Common myeloid progenitor, CD34-positive (primary cell): ENCODE data around the gene AGT. TPM values are rescaled to one million over a fixed set of nuclear protein-coding genes. Genes with fewer than 3 reads are reported as not detected.

Experiments used
- CTCF ChIA-PET: fragments of 350-600 bp; sonication (Branson Sonifier 250); formaldehyde crosslinking; loops from one replicate; lab custom pipeline; 2021; ENCODE audit warnings: antibody characterized with exemption; lab: Charles Lee
- POLR2A ChIA-PET: fragments of 350-600 bp; sonication (Branson Sonifier 250); formaldehyde crosslinking; loops from one replicate; lab custom pipeline; 2021; ENCODE audit warnings: antibody characterized with exemption; lab: Charles Lee
- DNase-seq, 3 donors: peaks; one replicate each; pipeline versions ENCODE4 v3.0.0 to v3.0.0-alpha.2; 2013
- H3K27ac ChIP-seq, 2 experiments: 1 replicate in 1 of 2; 2 replicates in 1 of 2; pipeline ENCODE4 v1.7.0; 2013; ENCODE audit warnings: inconsistent platforms in 2 of 2, low read length in 2 of 2, mild to moderate bottlenecking in 2 of 2, low read depth in 1 of 2, moderate library complexity in 1 of 2; ENCODE audit not compliant: severe bottlenecking in 2 of 2, insufficient read depth in 1 of 2, poor library complexity in 1 of 2
- H3K27me3 ChIP-seq, 5 experiments: replicated peaks in 2 of 5; 1 replicate in 3 of 5; 2 replicates in 2 of 5; pipeline versions ENCODE4 v1.6.1 to v1.7.0; 2013; ENCODE audit warnings: low read length in 4 of 5, mild to moderate bottlenecking in 2 of 5, moderate library complexity in 2 of 5, inconsistent platforms in 1 of 5; ENCODE audit not compliant: insufficient read depth in 5 of 5, control insufficient read depth in 4 of 5
- H3K36me3 ChIP-seq, 4 experiments: 1 replicate in 2 of 4; 2 replicates in 2 of 4; pipeline versions ENCODE4 v1.6.1 to v1.7.0; 2013; ENCODE audit warnings: low read length in 3 of 4, control low read depth in 1 of 4, mild to moderate bottlenecking in 1 of 4; ENCODE audit not compliant: control insufficient read depth in 4 of 4, insufficient read depth in 4 of 4
- H3K4me1 ChIP-seq, 4 experiments: 1 replicate in 3 of 4; 2 replicates in 1 of 4; pipeline versions ENCODE4 v1.6.1 to v1.7.1; 2013; ENCODE audit warnings: low read length in 3 of 4, mild to moderate bottlenecking in 3 of 4, control low read depth in 1 of 4, inconsistent platforms in 1 of 4, moderate library complexity in 1 of 4; ENCODE audit not compliant: control insufficient read depth in 4 of 4, insufficient read depth in 4 of 4; ENCODE audit errors: control extremely low read depth in 1 of 4
- H3K4me3 ChIP-seq, 7 experiments: 1 replicate in 4 of 7; 2 replicates in 3 of 7; pipeline versions ENCODE4 v1.5.1 to v1.7.0; 2013; ENCODE audit warnings: mild to moderate bottlenecking in 7 of 7, low read length in 6 of 7, moderate library complexity in 6 of 7, inconsistent platforms in 2 of 7, low read depth in 2 of 7, control low read depth in 1 of 7; ENCODE audit not compliant: insufficient read depth in 4 of 7, control insufficient read depth in 1 of 7; ENCODE audit errors: extremely low read depth in 1 of 7
- H3K9me3 ChIP-seq, 5 experiments: 1 replicate in 4 of 5; 2 replicates in 1 of 5; pipeline versions ENCODE4 v1.6.1 to v1.7.1; 2013; ENCODE audit warnings: low read length in 4 of 5, mild to moderate bottlenecking in 2 of 5, inconsistent platforms in 1 of 5, low read depth in 1 of 5, moderate library complexity in 1 of 5; ENCODE audit not compliant: control insufficient read depth in 4 of 5, insufficient read depth in 2 of 5; ENCODE audit errors: control extremely low read depth in 1 of 5
- WGBS: methylation state at CpG from one replicate; pipeline ENCODE4 v1.1.5; 2013; ENCODE audit not compliant: insufficient coverage; 5-methylcytosine and 5-hydroxymethylcytosine counted together
- polyA plus RNA-seq: library from polyadenylated mRNA; unstranded; fragments of 120-200 nt; gene quantifications from one replicate; pipeline ENCODE4 v1.2.1, GENCODE V29; 2013

The AGT gene
- not detected for polyA plus RNA-seq

DNA sequence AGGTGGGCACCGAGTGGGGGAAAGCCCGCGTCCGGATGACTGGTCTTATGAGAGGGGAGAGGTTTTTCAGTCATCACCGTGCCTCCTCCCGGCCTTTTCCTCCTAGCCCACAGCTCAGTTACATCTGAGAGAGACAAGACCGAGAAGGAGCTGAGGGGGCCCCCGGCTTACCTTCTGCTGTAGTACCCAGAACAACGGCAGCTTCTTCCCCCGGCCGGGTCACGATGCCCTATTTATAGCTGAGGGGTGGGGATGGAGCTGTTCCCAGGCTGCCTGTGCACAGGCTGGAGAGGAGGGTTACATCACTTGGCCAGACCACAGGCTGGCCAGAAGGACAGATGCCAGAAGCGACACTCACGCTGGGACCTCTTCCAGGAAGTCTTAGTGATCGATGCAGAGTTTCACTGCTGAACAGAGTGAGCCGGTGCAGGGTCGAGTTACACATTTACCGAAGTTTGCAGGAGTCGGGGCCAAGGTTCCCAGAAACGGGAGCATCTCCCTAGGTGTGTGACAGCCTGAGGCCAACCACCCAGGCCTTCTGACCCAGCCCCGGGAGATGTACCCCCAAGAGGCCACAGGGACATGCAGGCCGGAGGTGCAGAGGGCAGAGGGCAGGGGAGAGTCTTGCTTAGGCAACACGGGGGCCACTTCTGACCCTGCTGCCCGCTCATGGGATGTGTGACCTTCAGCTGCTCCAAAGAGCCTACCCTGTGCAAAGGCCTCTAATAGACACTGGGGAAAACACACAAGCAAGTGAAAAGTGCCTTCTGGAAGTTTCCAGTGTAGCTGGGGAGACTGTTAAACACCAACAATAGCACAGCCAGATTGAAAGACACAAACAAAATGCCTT is at the start of gene AGT:
AGT (minus strand) TSS at position 208 of the 850 bp plus-strand sequence. CDS start 3,299 bp downstream, outside the sequence.
- H3K4me3 ChIP-seq = no peak within 1 kb of the TSS
- CTCF ChIA-PET = no interaction called here
- H3K27ac ChIP-seq = no peak within 1 kb of the TSS
- peaks cover 0 to 6% (median 2%) of the 10 kb centered on the region in 5 experiments for H3K9me3 ChIP-seq
- H3K4me1 ChIP-seq = peaks cover 0 to 8% (median 0%) of the 10 kb centered on the region in 4 experiments
- WGBS = 49% methylated on average over 18 of the region's 24 CpGs
- POLR2A ChIA-PET = interaction anchor here (0.5 kb wide), 1 partner anchor 355 kb away, joined by 4 read pairs; no protein-coding TSS in a partner anchor
- peaks cover 0 to 8% (median 2%) of the 10 kb centered on the region in 5 experiments for H3K27me3 ChIP-seq
- no peaks in the 10 kb centered on the region for H3K36me3 ChIP-seq
- DNase-seq = no peak

DNA sequence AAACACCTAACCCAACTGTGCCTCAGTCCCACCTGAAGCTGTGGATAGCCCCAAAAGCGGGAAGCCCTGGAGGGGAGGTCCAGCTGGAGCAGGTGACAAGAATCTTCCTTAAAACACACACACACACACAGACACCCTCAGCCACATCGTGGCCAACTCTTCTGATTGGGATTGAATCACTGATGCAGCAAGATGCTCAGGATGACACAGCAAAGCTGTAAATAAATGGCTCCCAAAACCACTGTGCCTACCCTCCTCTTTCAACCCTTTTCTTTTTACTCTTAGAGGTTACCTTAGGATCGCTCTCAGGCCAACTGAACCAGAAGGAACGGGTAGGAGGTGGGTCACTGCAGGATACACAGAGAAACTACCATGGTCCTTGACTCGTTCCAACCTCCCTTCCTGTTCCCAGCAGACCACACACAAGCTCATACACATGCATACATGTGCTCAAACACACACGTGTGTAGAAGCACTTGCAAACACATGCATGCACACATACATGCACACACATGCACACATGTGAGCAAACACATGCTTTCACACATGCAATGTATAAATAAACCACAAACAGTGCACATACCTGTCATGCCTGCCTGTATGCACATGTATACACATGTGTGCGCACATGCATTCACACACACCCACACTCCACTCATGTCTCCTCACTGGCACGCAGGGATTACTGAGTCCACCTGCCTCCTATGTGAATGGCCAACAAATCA is 47.7 kb upstream of the AGT start:
- Histone ChIP-seq H3K27me3 (peaks cover 0 to 18% (median 2%) of the 10 kb centered on the region in 5 experiments), H3K9me3 (peaks cover 0 to 13% (median 0%) of the 10 kb centered on the region in 5 experiments), H3K27ac (no peak overlapping the region), H3K4me1 (no peaks in the 10 kb centered on the region), H3K36me3 (no peaks in the 10 kb centered on the region), H3K4me3 (no peak overlapping the region)
- DNase-seq = no peak
- POLR2A ChIA-PET = no interaction called here
- CTCF ChIA-PET = no interaction called here
- 86% methylated on average over 7 of the region's 8 CpGs for WGBS

DNA sequence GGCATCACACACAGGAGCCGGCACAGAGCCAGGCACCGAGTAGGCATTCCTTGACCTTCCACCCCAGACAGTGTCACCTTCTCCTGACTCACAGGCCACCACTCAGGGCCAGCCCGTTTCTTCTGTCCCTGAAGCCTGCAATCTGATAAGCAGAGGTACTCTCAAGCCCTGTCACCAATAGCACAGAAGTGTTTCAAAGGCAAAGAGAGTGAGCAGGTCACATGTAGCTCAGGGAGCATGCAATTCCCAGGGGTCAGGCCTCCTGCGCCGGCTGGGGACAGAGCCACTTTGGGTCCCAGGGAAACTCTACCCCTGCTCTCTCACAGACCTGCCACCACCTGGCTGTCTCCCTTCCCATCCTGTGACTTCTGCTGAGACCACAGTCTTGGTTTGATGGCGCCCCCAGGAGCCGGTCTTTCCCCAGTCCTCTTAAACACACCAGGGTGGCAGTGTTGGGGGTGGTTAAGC is 46.5 kb upstream of the AGT start:
- Histone ChIP-seq H3K36me3 (no peaks in the 10 kb centered on the region), H3K27ac (no peak overlapping the region), H3K4me3 (no peak overlapping the region), H3K27me3 (peaks cover 0 to 20% (median 2%) of the 10 kb centered on the region in 5 experiments), H3K4me1 (no peaks in the 10 kb centered on the region), H3K9me3 (peaks cover 0 to 13% (median 0%) of the 10 kb centered on the region in 5 experiments)
- DNase-seq = no peak
- ChIA-PET CTCF (no interaction called here), POLR2A (no interaction called here)
- 73% methylated on average over 3 of the region's 7 CpGs for WGBS

DNA sequence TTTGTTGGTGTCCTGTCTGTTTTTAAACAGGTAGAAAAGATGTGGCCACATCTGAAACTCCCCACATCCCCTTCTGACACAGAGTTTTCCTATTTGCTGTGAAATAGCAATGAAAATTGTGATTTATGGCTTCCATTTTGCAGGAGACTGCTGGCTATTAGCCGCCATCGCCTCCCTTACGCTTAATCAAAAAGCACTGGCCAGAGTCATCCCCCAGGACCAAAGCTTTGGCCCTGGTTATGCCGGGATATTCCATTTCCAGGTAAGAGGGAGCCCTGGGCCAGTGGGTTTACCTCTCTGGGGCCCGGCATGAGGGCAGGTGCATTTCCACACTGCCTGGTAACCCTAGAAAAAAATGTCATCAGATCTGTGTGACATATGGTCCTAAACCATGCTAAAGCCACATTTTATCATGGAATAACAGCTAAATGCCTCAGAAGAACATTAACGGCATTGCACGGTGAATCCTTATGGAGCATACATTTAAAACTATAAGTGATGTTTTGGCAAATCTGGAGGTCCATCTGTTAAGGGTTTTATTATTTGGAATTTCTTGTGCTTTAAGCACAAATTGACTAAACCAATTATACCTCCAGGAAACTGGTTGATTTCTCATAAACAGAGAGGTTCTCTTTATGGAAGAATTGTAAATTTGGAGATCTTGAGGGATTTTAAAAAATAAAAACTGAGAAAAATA is 45.6 kb upstream of the AGT start:
- ChIA-PET CTCF (interaction anchor here (0.8 to 0.9 kb wide), 2 partner anchors 17 to 36 kb away, joined by 3 to 4 read pairs; no protein-coding TSS in a partner anchor), POLR2A (no interaction called here)
- Histone ChIP-seq H3K4me3 (no peak overlapping the region), H3K27me3 (peaks cover 0 to 22% (median 4%) of the 10 kb centered on the region in 5 experiments), H3K4me1 (no peaks in the 10 kb centered on the region), H3K27ac (no peak overlapping the region), H3K36me3 (no peaks in the 10 kb centered on the region), H3K9me3 (peaks cover 0 to 12% (median 0%) of the 10 kb centered on the region in 5 experiments)
- 97% methylated on average over 5 of the region's 7 CpGs for WGBS
- DNase-seq = no peak

DNA sequence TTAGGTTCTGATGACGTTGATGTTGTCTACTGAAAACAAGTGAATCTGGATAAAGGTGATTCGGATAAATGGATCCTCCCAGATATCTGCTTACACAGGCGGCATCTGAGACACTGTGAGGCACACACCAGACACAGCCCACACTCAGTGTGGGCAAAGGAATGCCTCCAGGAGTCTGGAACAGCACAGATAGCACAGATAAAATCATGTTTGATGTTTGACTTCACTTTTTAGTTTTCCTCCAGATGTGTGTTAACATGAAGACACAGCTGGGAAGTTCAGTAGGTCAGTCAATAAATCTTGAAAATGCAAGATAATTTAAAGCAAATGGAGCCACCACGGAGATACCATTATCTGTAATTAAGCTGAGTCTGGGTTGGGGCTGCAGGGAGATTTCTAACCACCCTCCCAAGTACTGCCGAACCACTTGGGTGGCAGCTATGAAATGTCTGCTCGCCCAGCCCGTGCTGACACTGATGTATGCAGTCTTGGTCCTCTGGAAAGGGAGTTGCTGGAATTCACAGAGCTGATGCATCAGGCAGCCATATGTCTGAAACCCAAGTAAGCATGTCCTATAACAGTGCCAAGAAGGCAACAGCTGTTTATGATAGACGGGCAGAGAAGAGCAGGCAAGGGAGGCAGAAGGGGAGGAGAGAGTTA is 44.9 kb upstream of the AGT start:
- no peak overlapping the region for H3K27ac ChIP-seq
- H3K4me3 ChIP-seq = no peak overlapping the region
- ChIA-PET CTCF (interaction anchor here (0.8 to 0.9 kb wide), 2 partner anchors 16 to 37 kb away, joined by 3 to 4 read pairs; no protein-coding TSS in a partner anchor), POLR2A (no interaction called here)
- no peaks in the 10 kb centered on the region for H3K36me3 ChIP-seq
- WGBS = 80% methylated on average over 8 of the region's 8 CpGs
- no peak for DNase-seq
- H3K9me3 ChIP-seq = peaks cover 0 to 5% (median 0%) of the 10 kb centered on the region in 5 experiments
- H3K4me1 ChIP-seq = no peaks in the 10 kb centered on the region
- peaks cover 0 to 22% (median 4%) of the 10 kb centered on the region in 5 experiments for H3K27me3 ChIP-seq

DNA sequence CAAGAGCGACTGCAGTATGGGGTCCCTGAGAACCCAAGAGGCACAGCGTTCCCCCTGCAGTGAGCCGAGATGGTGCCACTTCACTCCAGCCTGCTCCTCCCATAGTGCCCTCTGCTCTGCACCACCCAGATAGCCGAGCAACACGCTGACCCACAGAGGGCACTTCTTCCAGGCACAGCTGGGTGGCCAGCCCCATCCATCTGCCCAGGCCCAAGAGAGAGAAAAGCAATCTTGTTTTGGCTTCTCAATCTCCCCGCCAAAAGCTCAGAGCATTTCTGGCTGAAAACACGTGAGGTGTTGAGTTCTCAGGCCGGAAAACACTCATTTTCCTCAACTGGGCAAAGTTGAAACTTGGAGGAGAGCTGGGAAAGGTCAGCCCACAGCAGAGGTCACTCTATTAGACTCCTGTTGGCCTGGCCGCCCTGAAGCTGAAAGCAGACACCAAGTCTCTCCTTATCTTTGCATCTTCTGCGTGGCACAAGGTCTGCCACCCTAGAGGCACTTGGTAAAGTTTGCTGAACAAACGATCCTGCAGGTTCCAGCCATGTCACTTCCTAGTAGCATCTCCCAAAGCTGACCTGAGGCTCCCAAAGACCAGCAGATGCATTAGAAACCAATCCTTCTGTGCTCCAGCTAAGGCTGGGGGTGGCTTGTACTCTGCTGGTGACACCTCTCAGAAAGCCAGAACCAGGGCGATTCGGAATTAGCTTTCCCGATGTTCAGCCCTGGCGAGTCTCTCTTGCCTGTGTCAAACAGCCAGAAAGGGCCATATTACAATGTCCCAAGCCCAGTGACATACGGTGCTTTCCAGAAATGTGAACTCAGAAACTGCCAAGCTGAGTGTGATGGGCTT is 44.2 kb upstream of the AGT start:
- 94% methylated on average over 13 of the region's 16 CpGs for WGBS
- CTCF ChIA-PET = interaction anchor here (0.8 kb wide), 1 partner anchor 38 kb away, joined by 4 read pairs; no protein-coding TSS in a partner anchor

More for the DNA sequence above, 44.2 kb upstream of the AGT start:
- peaks cover 0 to 22% (median 2%) of the 10 kb centered on the region in 5 experiments for H3K27me3 ChIP-seq
- no peak overlapping the region for H3K4me3 ChIP-seq
- no peak for DNase-seq
- peaks cover 0 to 2% (median 0%) of the 10 kb centered on the region in 4 experiments for H3K4me1 ChIP-seq
- H3K9me3 ChIP-seq = no peaks in the 10 kb centered on the region
- H3K36me3 ChIP-seq = no peaks in the 10 kb centered on the region
- POLR2A ChIA-PET = no interaction called here
- no peak overlapping the region for H3K27ac ChIP-seq
